Measurements from ENCODE around the gene PHACTR3. TPM values are rescaled to one million over a fixed set of nuclear protein-coding genes. Genes with fewer than 3 reads are reported as not detected.
A peak's percentile ranks its signal among the peaks of the same experiment; 100 is the strongest.

Gene PHACTR3
- total RNA-seq, 1 experiment from 2014 or later: not detected

DNA sequence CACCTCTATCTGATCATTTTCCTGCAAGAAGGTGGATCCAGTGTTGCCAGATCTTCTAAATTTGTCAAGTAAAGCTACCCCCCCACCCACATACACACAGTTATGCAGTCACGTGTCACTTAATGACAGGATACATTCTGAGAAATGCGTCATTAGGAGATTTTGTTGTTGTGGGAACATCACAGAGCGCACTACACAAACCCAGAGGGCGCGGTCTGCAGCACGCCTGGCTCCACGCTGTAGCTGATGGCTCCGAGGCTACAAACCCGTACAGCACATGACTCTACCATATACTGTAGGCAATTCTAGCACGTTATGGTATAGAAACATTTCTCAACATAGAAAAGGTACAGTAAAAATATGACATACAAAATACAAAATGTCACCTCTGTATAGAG lies 202.2 kb downstream of the PHACTR3 start:
- Histone ChIP-seq H2AK5ac (ENCODE audit: insufficient read length, low read length) (no peak overlapping the region), H3K27ac (ENCODE audit: insufficient read length, low read depth, low read length) (no peak overlapping the region), H3K56ac (ENCODE audit: insufficient read length, low read depth, low read length) (no peak overlapping the region), H2BK20ac (ENCODE audit: low read depth, low read length, poor library complexity, severe bottlenecking) (no peak overlapping the region), H4K5ac (ENCODE audit: insufficient read length, low read depth, low read length) (no peak overlapping the region), H3K9me3 (ENCODE audit: control insufficient read depth, low read depth, low read length) (no peaks in the 10 kb centered on the region), H3K4me2 (ENCODE audit: insufficient read depth, insufficient read length, low read length) (no peak overlapping the region), H3K79me2 (ENCODE audit: insufficient read depth, low read length) (no peaks in the 10 kb centered on the region), H2BK15ac (ENCODE audit: low read depth, low read length) (no peak overlapping the region), H3K27me3 (ENCODE audit: insufficient read depth, low read length) (no peaks in the 10 kb centered on the region), H3K4ac (ENCODE audit: low read depth, low read length) (no peak overlapping the region), H4K20me1 (ENCODE audit: control insufficient read depth, insufficient read depth, insufficient read length) (no peaks in the 10 kb centered on the region), H2BK120ac (ENCODE audit: low read depth, low read length, poor library complexity, severe bottlenecking) (no peak overlapping the region), H3K14ac (ENCODE audit: insufficient read depth, low read length) (no peak overlapping the region), H2BK12ac (ENCODE audit: insufficient read length, low read depth, low read length) (no peak overlapping the region), H3K18ac (ENCODE audit: insufficient read length, low read depth, low read length) (no peak overlapping the region), H2BK5ac (ENCODE audit: insufficient read length, low read length) (no peak overlapping the region), H2AFZ (ENCODE audit: low read length) (no peak overlapping the region), H3T11ph (ENCODE audit: low read length) (no peak overlapping the region), H3K79me1 (ENCODE audit: insufficient read depth, low read depth, low read length, poor library complexity, severe bottlenecking) (no peaks in the 10 kb centered on the region), H3K4me1 (ENCODE audit: insufficient read depth, low read length) (no peaks in the 10 kb centered on the region), H3K9ac (ENCODE audit: extremely low read depth, insufficient read length, low read length) (no peak overlapping the region), H4K8ac (replicated peaks; ENCODE audit: insufficient read length, low read depth, low read length) (no peak overlapping the region), H4K91ac (ENCODE audit: insufficient read length, low read depth, low read length) (no peak overlapping the region), H3K23ac (ENCODE audit: insufficient read length, low read depth, low read length) (no peak overlapping the region), H3K23me2 (ENCODE audit: insufficient read length, low read depth, low read length, poor library complexity, severe bottlenecking) (no peaks in the 10 kb centered on the region)
- DNase-seq: peak; percentile 5
- Mint-ChIP-seq H3K27me3 (ENCODE audit: low read depth) (peaks cover 11% of the 10 kb centered on the region), H3K9me3 (peaks cover 7 to 30% of the 10 kb centered on the region in 2 experiments), H3K4me3 (no peak overlapping the region), H3K4me1 (peaks cover 6 to 7% of the 10 kb centered on the region in 2 experiments), H3K36me3 (ENCODE audit: insufficient read depth in 1 of 3, low read depth in 3 of 3) (no peaks in the 10 kb centered on the region), H3K27ac (no peak overlapping the region)
- TF ChIP-seq CTCF (conservative IDR thresholded peaks at IDR 0.05): no peak
- no CpG with 5 or more reads among the region's 10 CpGs for WGBS (ENCODE audit: extremely low coverage, insufficient read length, low lambda C conversion rate)

Data from H9 (cell line).